Measurements from ENCODE around the gene SHE. TPM values are rescaled to one million over a fixed set of nuclear protein-coding genes. Genes with fewer than 3 reads are reported as not detected.

Gene SHE
- total and polyA plus RNA-seq, 2 donors (not counting 3 experiments of a cell fraction or from before 2014, with no cell fraction given): 30.1 to 52.7 TPM

- H3K79me2 ChIP-seq (ENCODE audit: control insufficient read depth, insufficient read depth, low read length): no peaks in the 10 kb centered on the region
- H3K4me2 ChIP-seq (ENCODE audit: insufficient read depth, low read length): no peak overlapping the region
- no peaks in the 10 kb centered on the region for H3K9me1 ChIP-seq (replicated peaks; ENCODE audit: control insufficient read depth, extremely low read depth, insufficient read depth, low read length)
- intact Hi-C loops (cut with micrococcal nuclease) (no loop called here), dilution Hi-C loops (cut with MboI; ENCODE audit: extremely low pct_ligation_motif_present, low sequenced_read_pairs) (no loop called here)
- H2AFZ ChIP-seq (ENCODE audit: low read depth, low read length): no peak overlapping the region
- FAIRE-seq: no peak
- ChIA-PET CTCF (interaction anchor here (1.4 to 2.6 kb wide), 4 partner anchors 12 to 114 kb away, joined by 3 to 15 read pairs (median 6); no protein-coding TSS in a partner anchor), POLR2A (no interaction called here)
- peaks cover 8% of the 10 kb centered on the region for H3K4me1 ChIP-seq (ENCODE audit: control insufficient read depth, extremely low read depth, insufficient read depth, low read length)
- no peak overlapping the region for H3K9ac ChIP-seq (replicated peaks; ENCODE audit: extremely low read depth, insufficient read depth, low read length)
- no peaks in the 10 kb centered on the region for H4K20me1 ChIP-seq (replicated peaks; ENCODE audit: control insufficient read depth, extremely low read depth, insufficient read depth, low read length)
- H3K27ac ChIP-seq (ENCODE audit: insufficient read depth, low read depth, low read length): no peak overlapping the region
- peaks cover 0 to 2% of the 10 kb centered on the region in 2 experiments for H3K36me3 ChIP-seq (ENCODE audit: control insufficient read depth in 2 of 2, extremely low read depth in 1 of 2, insufficient read depth in 2 of 2, low read length in 2 of 2)
- H3K27me3 ChIP-seq (ENCODE audit: control insufficient read depth in 2 of 2, insufficient read depth in 2 of 2, low read length in 2 of 2): no peaks in the 10 kb centered on the region
- no TSS peak for BruUV-seq (replicated peaks)
- no peak for DNase-seq (ENCODE audit: low read depth, low spot score)
- no peaks in the 10 kb centered on the region for H3K9me3 ChIP-seq (replicated peaks; ENCODE audit: control insufficient read depth, insufficient read depth, low read length)
- TF ChIP-seq POLR2AphosphoS5 (IDR thresholded peaks at IDR 0.05; ENCODE audit: insufficient read depth, low read depth, low read length): no peak
- TF ChIP-seq POLR2A (IDR thresholded peaks at IDR 0.05; ENCODE audit: low read depth, low read length): no peak
- no peak for TF ChIP-seq FOS (IDR thresholded peaks at IDR 0.05; ENCODE audit: borderline replicate concordance, insufficient read depth, low read length)
- no peak for TF ChIP-seq JUN (IDR thresholded peaks at IDR 0.05; ENCODE audit: borderline replicate concordance, insufficient read depth, insufficient read length, low read depth)
- TF ChIP-seq EZH2 (IDR thresholded peaks at IDR 0.05; ENCODE audit: borderline replicate concordance, low read depth, low read length, severe bottlenecking): no peak
- no peak for TF ChIP-seq CTCF (IDR thresholded peaks at IDR 0.05; ENCODE audit: extremely low read depth in 1 of 2, insufficient read depth in 1 of 2, low read depth in 1 of 2, low read length in 2 of 2)
- TF ChIP-seq MAX (IDR thresholded peaks at IDR 0.05; ENCODE audit: insufficient read depth, insufficient read length): no peak
- TF ChIP-seq GATA2 (IDR thresholded peaks at IDR 0.05; ENCODE audit: insufficient read depth, insufficient read length, low read depth, low read length): no peak
- TF ChIP-seq MYC (IDR thresholded peaks at IDR 0.05; ENCODE audit: low read depth, low read length): no peak
- H3K4me3 ChIP-seq (replicated peaks in 1 of 3; ENCODE audit: insufficient read depth in 1 of 3, low read depth in 1 of 3, low read length in 3 of 3): no peak overlapping the region
These were observed 34.6 kb downstream of the SHE start for GRCh38 chr1:154467434-154468102.
